ENCODE data around the gene RALGAPB.
"Not testable (repeated sequence)": the region's sequence is repeated elsewhere in the genome, so short reads cannot be mapped to it uniquely, and the experiment has no call there.

Gene RALGAPB

DNA sequence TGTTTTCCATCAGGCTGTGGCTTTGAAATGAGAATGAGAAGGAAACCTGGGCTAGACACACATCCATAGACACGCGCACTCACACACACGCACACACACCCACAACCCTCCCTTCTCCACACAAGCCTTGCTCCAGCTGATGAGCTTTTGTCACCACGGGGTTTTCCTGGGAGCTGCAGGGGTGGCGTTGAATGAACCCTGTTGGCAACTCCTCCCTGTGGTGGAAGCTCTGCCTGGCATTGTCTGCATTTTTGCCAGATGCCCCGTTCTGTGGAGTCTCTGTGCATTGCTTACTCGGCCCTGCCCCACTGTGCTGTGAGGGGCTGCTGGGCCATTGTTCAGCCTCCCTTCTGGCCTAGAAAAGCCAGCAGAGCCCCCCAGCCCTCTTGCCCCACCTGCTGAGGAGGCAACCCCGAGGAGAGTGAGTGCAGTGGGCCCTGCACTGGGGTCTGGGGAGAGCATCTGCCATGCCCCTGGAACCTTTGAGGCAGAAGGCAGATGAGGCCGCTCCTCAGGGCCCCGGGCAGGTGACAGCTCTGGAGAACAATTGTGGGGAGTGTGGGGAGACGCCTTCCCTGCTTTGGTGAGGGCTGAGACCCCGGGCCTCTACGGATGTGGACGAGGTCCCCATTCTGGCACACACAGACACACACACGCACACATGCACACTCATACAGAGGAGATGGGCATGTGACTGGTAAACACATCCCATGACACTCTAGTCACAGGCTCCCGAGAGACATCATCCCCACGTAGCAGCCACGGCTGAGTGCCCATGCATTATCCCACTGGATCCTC is 118.2 kb downstream of the RALGAPB start:
- no peaks in the 10 kb centered on the region for H3K4me1 ChIP-seq (ENCODE audit: control insufficient read depth, insufficient read depth, low read length)
- DNase-seq (ENCODE audit: low read depth, low spot score) = no peak
- H3K36me3 ChIP-seq (ENCODE audit: control insufficient read depth, insufficient read depth, low read length) = no peaks in the 10 kb centered on the region
- H3K27ac ChIP-seq (ENCODE audit: low read length) = no peak overlapping the region
- WGBS (ENCODE audit: insufficient coverage, insufficient read length) = no CpG with 5 or more reads among the region's 18 CpGs
- no peak overlapping the region for H3K4me3 ChIP-seq (ENCODE audit: low read length)
- no peaks in the 10 kb centered on the region for H3K27me3 ChIP-seq (ENCODE audit: control insufficient read depth, insufficient read depth, low read length)
- H3K9me3 ChIP-seq (ENCODE audit: control insufficient read depth, insufficient read depth, low read length) = no peaks in the 10 kb centered on the region

DNA sequence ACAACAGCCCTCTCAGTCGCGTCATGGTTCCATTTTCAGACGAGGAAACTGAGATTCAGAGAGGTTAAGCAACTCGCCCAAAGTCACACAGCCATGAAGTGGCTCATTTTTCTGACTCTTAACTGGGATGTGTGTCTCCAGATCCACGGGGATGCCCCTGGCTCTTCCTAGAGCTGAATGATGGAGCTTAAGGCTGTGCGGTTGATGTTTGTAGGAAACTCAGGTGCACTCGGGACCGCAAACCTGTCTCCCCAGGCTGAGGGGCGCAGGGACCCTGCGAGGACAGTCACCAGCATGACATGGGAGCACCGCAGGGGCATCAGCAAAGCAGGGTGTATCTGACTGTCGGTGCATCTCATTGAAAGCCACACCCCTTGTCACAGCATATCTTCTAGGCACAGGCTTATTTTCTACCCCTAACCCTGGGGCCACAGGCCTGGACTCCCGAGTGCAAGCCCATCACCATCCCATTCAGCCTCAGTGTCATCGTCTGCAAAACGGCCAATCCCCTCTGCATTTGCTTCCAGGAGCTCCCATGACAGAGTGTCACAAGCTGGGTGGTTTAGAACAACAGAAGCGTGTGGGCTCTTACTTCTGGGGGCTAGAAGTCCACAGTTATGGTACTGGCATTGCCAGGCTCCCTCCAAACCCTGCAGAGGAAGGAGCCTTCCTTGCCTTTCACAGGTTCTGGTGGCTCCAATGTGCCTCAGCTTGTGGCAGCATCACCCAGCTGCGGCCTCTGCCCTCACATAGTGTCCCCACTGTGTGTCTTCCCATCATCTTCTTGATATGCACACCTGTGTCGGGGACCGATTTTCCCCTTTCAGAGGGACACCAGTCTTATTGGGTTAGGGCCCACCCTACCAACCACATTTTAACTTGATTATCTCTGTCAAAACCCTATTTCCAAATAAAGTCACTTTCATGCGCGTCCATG is 119.1 kb downstream of the RALGAPB start:
- H3K4me3 ChIP-seq (ENCODE audit: low read length) = no peak overlapping the region
- H3K4me1 ChIP-seq (ENCODE audit: control insufficient read depth, insufficient read depth, low read length) = no peaks in the 10 kb centered on the region
- H3K9me3 ChIP-seq (ENCODE audit: control insufficient read depth, insufficient read depth, low read length) = no peaks in the 10 kb centered on the region
- H3K36me3 ChIP-seq (ENCODE audit: control insufficient read depth, insufficient read depth, low read length) = no peaks in the 10 kb centered on the region
- DNase-seq (ENCODE audit: low read depth, low spot score) = no peak
- no peaks in the 10 kb centered on the region for H3K27me3 ChIP-seq (ENCODE audit: control insufficient read depth, insufficient read depth, low read length)
- no peak overlapping the region for H3K27ac ChIP-seq (ENCODE audit: low read length)
- WGBS (ENCODE audit: insufficient coverage, insufficient read length) = no CpG with 5 or more reads among the region's 21 CpGs

DNA sequence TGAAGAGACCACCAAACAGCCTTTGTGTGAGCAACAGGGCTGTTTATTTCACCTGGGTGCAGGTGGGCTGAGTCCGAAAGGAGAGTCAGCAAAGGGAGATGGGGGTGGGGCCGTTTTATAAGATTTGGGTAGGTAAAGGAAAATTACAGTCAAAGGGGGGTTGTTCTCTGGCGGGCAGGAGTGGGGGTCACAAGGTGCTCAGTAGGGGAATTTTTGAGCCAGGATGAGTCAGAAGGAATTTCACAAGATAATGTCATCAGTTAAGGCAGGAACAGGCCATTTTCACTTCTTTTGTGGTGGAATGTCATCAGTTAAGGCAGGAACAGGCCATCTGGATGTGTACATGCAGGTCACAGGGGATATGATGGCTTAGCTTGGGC is 119.8 kb downstream of the RALGAPB start:
- not testable (repeated sequence) for H3K4me1 ChIP-seq (ENCODE audit: control insufficient read depth, insufficient read depth, low read length); H3K36me3 ChIP-seq (ENCODE audit: control insufficient read depth, insufficient read depth, low read length); H3K4me3 ChIP-seq (ENCODE audit: low read length); H3K27ac ChIP-seq (ENCODE audit: low read length); H3K9me3 ChIP-seq (ENCODE audit: control insufficient read depth, insufficient read depth, low read length); H3K27me3 ChIP-seq (ENCODE audit: control insufficient read depth, insufficient read depth, low read length); DNase-seq (ENCODE audit: low read depth, low spot score)
- WGBS (ENCODE audit: insufficient coverage, insufficient read length) = no CpG with 5 or more reads among the region's 3 CpGs

DNA sequence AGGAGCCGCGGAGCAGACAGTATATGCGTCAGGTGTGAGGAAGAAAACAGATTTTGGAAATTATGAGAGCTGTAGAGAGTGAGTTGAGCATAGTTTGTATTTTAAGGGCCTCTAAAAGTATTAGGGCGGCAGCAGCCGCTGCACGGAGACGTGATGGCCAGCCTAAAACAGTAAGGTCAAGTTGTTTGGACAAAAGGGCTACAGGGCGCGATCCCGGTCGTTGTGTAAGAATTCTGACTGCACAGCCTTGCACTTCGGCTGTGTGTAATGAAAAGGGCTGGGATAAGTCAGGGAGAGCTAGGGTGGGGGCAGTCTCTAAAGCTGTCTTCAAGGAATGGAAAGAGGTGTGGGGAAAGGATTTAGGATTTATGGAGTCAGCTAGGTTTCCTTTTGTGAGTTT is 121.6 kb downstream of the RALGAPB start:
- not testable (repeated sequence) for H3K4me1 ChIP-seq (ENCODE audit: control insufficient read depth, insufficient read depth, low read length); H3K4me3 ChIP-seq (ENCODE audit: low read length); H3K36me3 ChIP-seq (ENCODE audit: control insufficient read depth, insufficient read depth, low read length); H3K9me3 ChIP-seq (ENCODE audit: control insufficient read depth, insufficient read depth, low read length); H3K27me3 ChIP-seq (ENCODE audit: control insufficient read depth, insufficient read depth, low read length); DNase-seq (ENCODE audit: low read depth, low spot score); H3K27ac ChIP-seq (ENCODE audit: low read length)
- WGBS (ENCODE audit: insufficient coverage, insufficient read length) = no CpG with 5 or more reads among the region's 12 CpGs

DNA sequence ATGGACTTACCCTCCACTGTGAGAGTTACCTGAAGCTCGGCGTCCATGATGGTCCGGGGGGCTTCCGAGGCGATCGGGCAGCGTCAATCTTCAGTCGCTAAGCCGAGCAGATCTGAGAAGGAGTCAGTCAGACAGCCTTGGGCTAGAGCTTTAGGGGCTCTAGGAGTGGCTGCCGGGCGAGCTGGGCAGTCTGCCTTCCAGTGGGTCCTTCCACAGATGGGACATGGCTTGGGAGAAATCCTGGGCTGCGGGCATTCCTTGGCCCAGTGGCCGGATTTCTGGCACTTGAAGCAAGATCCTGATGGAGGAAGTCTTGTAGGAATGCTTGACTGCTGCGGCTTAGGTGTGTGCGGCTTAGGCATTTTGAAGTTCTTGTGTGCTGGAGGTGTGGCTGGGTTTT is 123.2 kb downstream of the RALGAPB start:
- H3K27me3 ChIP-seq (ENCODE audit: control insufficient read depth, insufficient read depth, low read length); H3K9me3 ChIP-seq (ENCODE audit: control insufficient read depth, insufficient read depth, low read length); H3K27ac ChIP-seq (ENCODE audit: low read length); H3K4me3 ChIP-seq (ENCODE audit: low read length); H3K36me3 ChIP-seq (ENCODE audit: control insufficient read depth, insufficient read depth, low read length); H3K4me1 ChIP-seq (ENCODE audit: control insufficient read depth, insufficient read depth, low read length); DNase-seq (ENCODE audit: low read depth, low spot score): not testable (repeated sequence)
- no CpG with 5 or more reads among the region's 15 CpGs for WGBS (ENCODE audit: insufficient coverage, insufficient read length)

DNA sequence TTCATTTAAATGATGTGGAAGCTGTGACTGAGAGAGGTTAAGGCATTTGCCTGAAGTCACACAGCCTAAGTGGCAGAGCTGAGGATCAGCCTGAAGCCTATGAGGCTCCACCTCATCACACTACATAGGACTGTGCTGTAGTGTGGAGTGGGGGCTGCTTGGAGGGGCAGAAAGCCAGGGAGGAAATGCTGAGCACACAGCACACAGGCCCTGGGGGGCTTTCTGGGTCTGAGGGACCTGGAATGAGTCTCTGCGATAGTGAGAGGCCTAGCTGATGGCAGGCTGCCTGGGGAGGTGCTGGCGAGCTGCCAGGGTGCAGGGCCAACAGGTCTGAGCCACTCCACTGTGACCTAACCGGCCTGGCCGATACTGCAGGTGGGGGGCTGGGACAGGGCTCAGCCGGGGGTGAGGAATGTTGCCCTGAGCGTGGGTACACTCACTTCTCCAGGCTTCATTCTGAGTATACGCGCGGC is 126.8 kb downstream of the RALGAPB start:
- Histone ChIP-seq H3K27me3 (ENCODE audit: control insufficient read depth, insufficient read depth, low read length) (no peaks in the 10 kb centered on the region), H3K9me3 (ENCODE audit: control insufficient read depth, insufficient read depth, low read length) (no peaks in the 10 kb centered on the region), H3K27ac (ENCODE audit: low read length) (no peak overlapping the region), H3K4me1 (ENCODE audit: control insufficient read depth, insufficient read depth, low read length) (peaks cover 2% of the 10 kb centered on the region; the same call in 1 of the 2 replicates), H3K36me3 (ENCODE audit: control insufficient read depth, insufficient read depth, low read length) (no peaks in the 10 kb centered on the region), H3K4me3 (ENCODE audit: low read length) (no peak overlapping the region)
- WGBS (ENCODE audit: insufficient coverage, insufficient read length) = no CpG with 5 or more reads among the region's 9 CpGs
- no peak for DNase-seq (ENCODE audit: low read depth, low spot score)

DNA sequence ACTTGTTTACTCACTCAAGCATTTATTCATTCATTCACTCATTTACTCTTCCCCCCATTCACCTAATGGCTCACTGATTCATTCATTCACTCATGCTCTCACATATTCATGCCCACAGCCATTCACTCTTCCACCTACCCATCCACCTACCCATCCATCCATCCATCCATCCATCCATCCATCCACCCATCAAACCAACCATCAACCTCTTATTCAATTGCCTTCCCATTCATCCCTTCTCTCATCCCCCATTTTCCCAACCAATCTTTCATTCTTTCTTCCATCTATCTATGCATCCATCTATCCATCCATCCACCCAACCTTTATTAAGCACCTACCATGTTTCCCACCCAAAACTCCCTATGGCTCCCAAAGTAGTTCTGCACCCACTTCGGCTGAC is 127.4 kb downstream of the RALGAPB start:
- H3K27ac ChIP-seq (ENCODE audit: low read length) = no peak overlapping the region
- no peak overlapping the region for H3K4me3 ChIP-seq (ENCODE audit: low read length)
- no peaks in the 10 kb centered on the region for H3K27me3 ChIP-seq (ENCODE audit: control insufficient read depth, insufficient read depth, low read length)
- H3K36me3 ChIP-seq (ENCODE audit: control insufficient read depth, insufficient read depth, low read length) = no peaks in the 10 kb centered on the region
- no peak for DNase-seq (ENCODE audit: low read depth, low spot score)
- H3K4me1 ChIP-seq (ENCODE audit: control insufficient read depth, insufficient read depth, low read length) = peaks cover 2% of the 10 kb centered on the region; the same call in 1 of the 2 replicates
- no CpG with 5 or more reads among the region's 1 CpG for WGBS (ENCODE audit: insufficient coverage, insufficient read length)
- H3K9me3 ChIP-seq (ENCODE audit: control insufficient read depth, insufficient read depth, low read length) = no peaks in the 10 kb centered on the region

DNA sequence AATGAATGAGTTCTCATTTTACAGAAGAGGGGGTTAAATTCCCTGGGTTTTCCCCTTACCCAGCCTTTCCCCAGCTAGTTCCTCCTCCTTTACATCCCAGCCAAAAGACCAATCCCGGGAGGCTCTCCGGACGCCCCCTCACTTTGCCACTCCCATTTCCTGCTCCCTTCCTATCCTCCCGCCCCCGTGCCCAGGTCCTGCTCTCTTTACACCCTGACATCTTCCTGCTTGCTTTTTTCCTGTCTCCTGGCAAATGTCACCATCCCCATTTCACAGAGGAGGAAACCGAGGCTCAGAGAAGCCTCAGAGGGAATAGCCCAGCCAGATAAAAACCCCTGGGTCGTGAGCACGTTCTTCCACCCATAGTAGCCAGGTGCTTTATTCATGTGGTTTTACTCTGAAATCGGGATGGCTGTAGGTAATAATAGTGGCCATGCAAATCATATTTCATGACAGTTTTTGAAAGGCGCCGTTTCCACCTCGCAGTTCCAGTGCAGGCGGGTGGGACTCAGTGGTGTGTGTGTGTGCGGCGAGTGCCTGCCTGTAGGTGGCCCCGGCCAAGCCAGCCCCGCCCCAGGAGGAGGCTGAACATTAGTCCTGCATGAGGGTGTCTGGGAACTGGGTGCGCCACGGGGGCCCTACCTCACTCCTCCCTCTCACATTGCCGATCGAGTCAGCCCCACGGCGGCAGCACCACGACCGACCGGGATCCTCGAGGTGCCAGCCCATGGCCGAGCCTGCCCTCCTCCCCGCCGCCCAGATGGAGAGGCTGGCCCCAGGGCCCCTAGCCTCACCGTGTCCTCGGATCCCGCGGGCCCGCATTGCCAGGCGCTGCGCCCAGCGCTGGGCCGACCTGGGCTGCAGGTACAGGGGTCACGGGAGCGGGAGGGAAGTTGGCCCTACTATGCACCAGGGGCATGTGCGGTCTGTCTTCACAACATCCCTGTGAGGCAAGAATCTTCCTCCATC is 128.9 kb downstream of the RALGAPB start, which contains the start of gene ARHGAP40:
Gene ARHGAP40, plus strand, starts transcription at position 594 of the 969 bp plus-strand sequence.
- Histone ChIP-seq H3K27ac (ENCODE audit: low read length) (no peak within 1 kb of the TSS), H3K4me3 (ENCODE audit: low read length) (peak within 1 kb of the TSS; percentile 34; the same call in 1 of the 2 replicates), H3K27me3 (ENCODE audit: control insufficient read depth, insufficient read depth, low read length) (no peaks in the 10 kb centered on the region), H3K36me3 (ENCODE audit: control insufficient read depth, insufficient read depth, low read length) (no peaks in the 10 kb centered on the region), H3K9me3 (ENCODE audit: control insufficient read depth, insufficient read depth, low read length) (no peaks in the 10 kb centered on the region), H3K4me1 (ENCODE audit: control insufficient read depth, insufficient read depth, low read length) (peaks cover 2% of the 10 kb centered on the region; the same call in 1 of the 2 replicates)
- WGBS (ENCODE audit: insufficient coverage, insufficient read length) = no CpG with 5 or more reads among the region's 42 CpGs
- DNase-seq (ENCODE audit: low read depth, low spot score) = no peak

DNA sequence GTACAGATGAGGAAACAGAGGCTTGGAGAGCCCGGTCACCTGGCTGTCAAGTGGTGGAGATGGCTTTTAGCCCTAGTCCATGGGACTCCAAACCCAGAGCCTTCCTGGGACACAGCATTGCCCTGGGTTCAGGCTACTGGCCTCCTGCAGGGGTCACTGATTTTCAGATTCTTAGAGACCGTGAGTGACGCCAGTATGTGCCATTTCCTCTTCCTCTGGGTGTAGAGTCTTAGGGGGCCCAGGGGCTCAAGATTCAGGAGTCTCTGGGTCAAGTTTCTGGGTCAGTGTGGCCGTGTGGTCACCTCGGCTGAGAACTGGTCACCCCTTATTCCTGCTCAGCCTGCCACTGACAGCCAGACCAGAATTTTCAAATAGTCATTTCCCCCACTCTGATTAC is 129.5 kb downstream of the RALGAPB start:
- H3K4me3 ChIP-seq (ENCODE audit: low read length) = peak overlapping the region; percentile 34; the same call in 1 of the 2 replicates
- no peaks in the 10 kb centered on the region for H3K27me3 ChIP-seq (ENCODE audit: control insufficient read depth, insufficient read depth, low read length)
- DNase-seq (ENCODE audit: low read depth, low spot score) = no peak
- WGBS (ENCODE audit: insufficient coverage, insufficient read length) = no CpG with 5 or more reads among the region's 5 CpGs
- H3K36me3 ChIP-seq (ENCODE audit: control insufficient read depth, insufficient read depth, low read length) = no peaks in the 10 kb centered on the region
- no peak overlapping the region for H3K27ac ChIP-seq (ENCODE audit: low read length)
- peaks cover 2% of the 10 kb centered on the region; the same call in 1 of the 2 replicates for H3K4me1 ChIP-seq (ENCODE audit: control insufficient read depth, insufficient read depth, low read length)
- no peaks in the 10 kb centered on the region for H3K9me3 ChIP-seq (ENCODE audit: control insufficient read depth, insufficient read depth, low read length)
